ENCODE data around the gene SEPTIN1. TPM values are rescaled to one million over a fixed set of nuclear protein-coding genes. Genes with fewer than 3 reads are reported as not detected.

Gene SEPTIN1
- total and polyA plus RNA-seq, 7 experiments from 2014 or later = 176 to 355 (median 201) TPM

- H3K9me3 Mint-ChIP-seq = peaks cover 0 to 5% (median 0%) of the 10 kb centered on the region in 11 donors
- Histone ChIP-seq H3K4me3 (ENCODE audit: low read length) (peak overlapping the region; percentile 85), H3K27me3 (ENCODE audit: control insufficient read depth in 2 of 2, insufficient read depth in 2 of 2, low read length in 2 of 2) (no peaks in the 10 kb centered on the region), H3K9me3 (ENCODE audit: control insufficient read depth in 2 of 3, low read length in 3 of 3) (no peaks in the 10 kb centered on the region), H3K27ac (ENCODE audit: low read depth, low read length) (peak overlapping the region; percentile 74), H3K36me3 (ENCODE audit: control insufficient read depth in 2 of 3, insufficient read depth in 3 of 3, low read length in 3 of 3) (peaks cover 0 to 5% (median 0%) of the 10 kb centered on the region in 3 experiments), H3K4me1 (ENCODE audit: control insufficient read depth in 2 of 2, insufficient read depth in 2 of 2, low read length in 2 of 2) (peaks cover 0 to 12% of the 10 kb centered on the region in 2 donors)
- H3K27me3 Mint-ChIP-seq = peaks cover 0 to 4% (median 0%) of the 10 kb centered on the region in 5 donors
- DNase-seq = no peak
- peaks cover 0 to 2% (median 0%) of the 10 kb centered on the region in 5 donors for H3K36me3 Mint-ChIP-seq
- peak overlapping the region; percentile 87 to 100 (median 97) for H3K4me3 Mint-ChIP-seq
- peaks cover 21 to 28% (median 24%) of the 10 kb centered on the region in 7 donors for H3K4me1 Mint-ChIP-seq
- peak; percentile 20 for ATAC-seq
- peak overlapping the region; percentile 83 to 97 (median 95) for H3K27ac Mint-ChIP-seq
- ChIA-PET CTCF (interaction anchor here (0.7 to 2.7 kb wide), 7 partner anchors 9 to 495 kb away, joined by 3 to 11 read pairs (median 4); partner anchors contain the start of genes DCTPP1, SEPTIN1 and TBC1D10B), POLR2A (interaction anchor here (0.5 to 9.0 kb wide), 19 partner anchors 9 to 340 kb away, joined by 3 to 156 read pairs (median 4); partner anchors contain the start of genes CD2BP2, DCTPP1, SEPTIN1 and TBC1D10B)
- intact Hi-C loops (cut with micrococcal nuclease) = loop anchor here (1.0 to 10.0 kb wide), 13 partner anchors 11 to 432 kb away; partner anchors contain the start of genes MAPK3 (in 2 of the 2), SEPTIN1 (in 2 of the 2), ZNF48 (in 2 of the 2) and ALDOA (in 1 of the 2)
Observed at GRCh38 chr16:30406795-30407101, 24.4 kb upstream of the SEPTIN1 start.

GRCh38 chr16:30401768-30402425 is 19.5 kb upstream of the SEPTIN1 start:
- H3K4me3 ChIP-seq (ENCODE audit: low read length) = no peak overlapping the region
- ChIA-PET POLR2A (interaction anchor here (0.6 to 14.0 kb wide), 5 partner anchors 13 to 464 kb away, joined by 3 to 254 read pairs (median 5); partner anchors contain the start of gene SEPTIN1), CTCF (interaction anchor here (0.6 to 1.2 kb wide), 3 partner anchors 10 to 389 kb away, joined by 3 to 6 read pairs (median 3); no protein-coding TSS in a partner anchor)
- Mint-ChIP-seq H3K27me3 (peaks cover 0 to 4% (median 0%) of the 10 kb centered on the region in 5 donors), H3K9me3 (peaks cover 0 to 4% (median 0%) of the 10 kb centered on the region in 11 donors), H3K4me3 (peak overlapping the region; percentile 54 to 93 (median 88)), H3K4me1 (peaks cover 16 to 30% (median 27%) of the 10 kb centered on the region in 7 donors), H3K36me3 (peaks cover 0 to 5% (median 3%) of the 10 kb centered on the region in 5 donors), H3K27ac (peak overlapping the region in 3 of 9 donors; percentile 46 to 85 (median 59))
- no peak overlapping the region for H3K27ac ChIP-seq (ENCODE audit: low read depth, low read length)
- no peaks in the 10 kb centered on the region for H3K9me3 ChIP-seq (ENCODE audit: control insufficient read depth in 2 of 3, low read length in 3 of 3)
- ATAC-seq (no peak), DNase-seq (no peak)
- intact Hi-C loops (cut with micrococcal nuclease) = loop anchor here (10.0 kb wide), 3 partner anchors 307 to 427 kb away; partner anchors contain the start of genes ALDOA (in 1 of the 2), TAOK2 (in 1 of the 2), TBX6 (in 1 of the 2) and YPEL3 (in 1 of the 2)
- H3K4me1 ChIP-seq (ENCODE audit: control insufficient read depth in 2 of 2, insufficient read depth in 2 of 2, low read length in 2 of 2) = peaks cover 6 to 10% of the 10 kb centered on the region in 2 donors
- peaks cover 0 to 18% (median 0%) of the 10 kb centered on the region in 3 experiments for H3K36me3 ChIP-seq (ENCODE audit: control insufficient read depth in 2 of 3, insufficient read depth in 3 of 3, low read length in 3 of 3)
- no peaks in the 10 kb centered on the region for H3K27me3 ChIP-seq (ENCODE audit: control insufficient read depth in 2 of 2, insufficient read depth in 2 of 2, low read length in 2 of 2)

GRCh38 chr16:30399435-30400186 is 17.2 kb upstream of the SEPTIN1 start:
- Histone ChIP-seq H3K9me3 (ENCODE audit: control insufficient read depth in 2 of 3, low read length in 3 of 3) (no peaks in the 10 kb centered on the region), H3K36me3 (ENCODE audit: control insufficient read depth in 2 of 3, insufficient read depth in 3 of 3, low read length in 3 of 3) (peaks cover 0 to 18% (median 0%) of the 10 kb centered on the region in 3 experiments), H3K4me1 (ENCODE audit: control insufficient read depth in 2 of 2, insufficient read depth in 2 of 2, low read length in 2 of 2) (peaks cover 11 to 18% of the 10 kb centered on the region in 2 donors), H3K27ac (ENCODE audit: low read depth, low read length) (peak overlapping the region; percentile 70), H3K27me3 (ENCODE audit: control insufficient read depth in 2 of 2, insufficient read depth in 2 of 2, low read length in 2 of 2) (no peaks in the 10 kb centered on the region), H3K4me3 (ENCODE audit: low read length) (peak overlapping the region; percentile 74)
- Mint-ChIP-seq H3K36me3 (peaks cover 0 to 7% (median 4%) of the 10 kb centered on the region in 5 donors), H3K4me1 (peaks cover 27 to 41% (median 37%) of the 10 kb centered on the region in 7 donors), H3K4me3 (peak overlapping the region; percentile 72 to 93 (median 90)), H3K9me3 (no peaks in the 10 kb centered on the region), H3K27me3 (no peaks in the 10 kb centered on the region), H3K27ac (peak overlapping the region in 8 of 9 donors; percentile 73 to 91 (median 84))
- no peak for ATAC-seq
- POLR2A ChIA-PET = interaction anchor here (0.6 to 14.0 kb wide), 6 partner anchors 10 to 256 kb away, joined by 3 to 254 read pairs (median 4); partner anchors contain the start of gene SEPTIN1
- intact Hi-C loops (cut with micrococcal nuclease) = loop anchor here (10.0 kb wide), 3 partner anchors 305 to 425 kb away; partner anchors contain the start of genes ALDOA (in 1 of the 2), TAOK2 (in 1 of the 2), TBX6 (in 1 of the 2) and YPEL3 (in 1 of the 2)
- no peak for DNase-seq
- CTCF ChIA-PET = interaction anchor here (0.9 to 2.1 kb wide), 2 partner anchors 10 to 29 kb away, joined by 4 read pairs; no protein-coding TSS in a partner anchor

- peak overlapping the region in 9 of 10 donors; percentile 47 to 92 (median 86) for H3K4me3 Mint-ChIP-seq
- ChIA-PET CTCF (interaction anchor here (0.9 to 1.1 kb wide), 2 partner anchors 8 to 11 kb away, joined by 3 to 4 read pairs; no protein-coding TSS in a partner anchor), POLR2A (interaction anchor here (0.7 to 14.0 kb wide), 7 partner anchors 9 to 257 kb away, joined by 3 to 254 read pairs (median 5); partner anchors contain the start of genes SEPTIN1 and ZNF771)
- ATAC-seq (no peak), DNase-seq (no peak)
- H3K4me1 Mint-ChIP-seq = peaks cover 32 to 46% (median 41%) of the 10 kb centered on the region in 7 donors
- H3K4me1 ChIP-seq (ENCODE audit: control insufficient read depth in 2 of 2, insufficient read depth in 2 of 2, low read length in 2 of 2) = peaks cover 14 to 22% of the 10 kb centered on the region in 2 donors
- peaks cover 0 to 18% (median 0%) of the 10 kb centered on the region in 3 experiments for H3K36me3 ChIP-seq (ENCODE audit: control insufficient read depth in 2 of 3, insufficient read depth in 3 of 3, low read length in 3 of 3)
- H3K9me3 Mint-ChIP-seq = no peaks in the 10 kb centered on the region
- intact Hi-C loops (cut with micrococcal nuclease) = no loop called here
- H3K9me3 ChIP-seq (ENCODE audit: control insufficient read depth in 2 of 3, low read length in 3 of 3) = no peaks in the 10 kb centered on the region
- H3K27me3 Mint-ChIP-seq = no peaks in the 10 kb centered on the region
- peaks cover 0 to 7% (median 4%) of the 10 kb centered on the region in 5 donors for H3K36me3 Mint-ChIP-seq
- H3K4me3 ChIP-seq (ENCODE audit: low read length) = no peak overlapping the region
- H3K27me3 ChIP-seq (ENCODE audit: control insufficient read depth in 2 of 2, insufficient read depth in 2 of 2, low read length in 2 of 2) = no peaks in the 10 kb centered on the region
- peak overlapping the region; percentile 70 for H3K27ac ChIP-seq (ENCODE audit: low read depth, low read length)
- peak overlapping the region in 4 of 9 donors; percentile 17 to 85 (median 46) for H3K27ac Mint-ChIP-seq
Observed at GRCh38 chr16:30398661-30399434, 16.5 kb upstream of the SEPTIN1 start.

- H3K9me3 ChIP-seq (ENCODE audit: control insufficient read depth in 2 of 3, low read length in 3 of 3) = no peaks in the 10 kb centered on the region
- no peaks in the 10 kb centered on the region for H3K27me3 Mint-ChIP-seq
- H3K9me3 Mint-ChIP-seq = no peaks in the 10 kb centered on the region
- H3K27me3 ChIP-seq (ENCODE audit: control insufficient read depth in 2 of 2, insufficient read depth in 2 of 2, low read length in 2 of 2) = no peaks in the 10 kb centered on the region
- CTCF ChIA-PET = interaction anchor here (0.9 to 1.1 kb wide), 2 partner anchors 9 to 12 kb away, joined by 3 to 4 read pairs; no protein-coding TSS in a partner anchor
- no peak for DNase-seq
- H3K36me3 Mint-ChIP-seq = peaks cover 0 to 7% (median 4%) of the 10 kb centered on the region in 5 donors
- H3K4me3 ChIP-seq (ENCODE audit: low read length) = no peak overlapping the region
- H3K4me3 Mint-ChIP-seq = no peak overlapping the region
- no peak overlapping the region for H3K27ac ChIP-seq (ENCODE audit: low read depth, low read length)
- H3K27ac Mint-ChIP-seq = no peak overlapping the region
- no peak for ATAC-seq
- POLR2A ChIA-PET = interaction anchor here (0.8 to 14.0 kb wide), 5 partner anchors 9 to 27 kb away, joined by 4 to 254 read pairs (median 10); partner anchors contain the start of genes SEPTIN1 and ZNF771
- intact Hi-C loops (cut with micrococcal nuclease) = no loop called here
- H3K4me1 Mint-ChIP-seq = peaks cover 32 to 46% (median 41%) of the 10 kb centered on the region in 7 donors
- H3K36me3 ChIP-seq (ENCODE audit: control insufficient read depth in 2 of 3, insufficient read depth in 3 of 3, low read length in 3 of 3) = peaks cover 0 to 18% (median 0%) of the 10 kb centered on the region in 3 experiments
- H3K4me1 ChIP-seq (ENCODE audit: control insufficient read depth in 2 of 2, insufficient read depth in 2 of 2, low read length in 2 of 2) = peaks cover 14 to 22% of the 10 kb centered on the region in 2 donors
Observed at GRCh38 chr16:30397776-30398660, 15.7 kb upstream of the SEPTIN1 start.

Data from naive thymus-derived CD4-positive, alpha-beta T cell (primary cell).